OCI-LY3 (cell line): Measurements from ENCODE around the gene FAM240A.

ENCODE experiments used
- EZH2phosphoT487 ChIP-seq: fragments of 200-600 bp; shearing (Covaris generic); IDR thresholded peaks from 2 replicates; pipeline ENCODE4 v1.6.1; 2018; ENCODE audit warnings: antibody characterized with exemption, mixed run types, low read depth
- TF ChIP-seq, protein P1 (sequence below): fragments of 200-600, 300-600 bp; sonication (generic); IDR thresholded peaks from 2 replicates; pipeline ENCODE4 v1.5.1; 2014; ENCODE audit warnings: antibody characterized with exemption, low read length, low read depth

GRCh38 chr3:46646700-46647099 is 34.4 kb downstream of the FAM240A start:
- TF ChIP-seq, protein P1, sequence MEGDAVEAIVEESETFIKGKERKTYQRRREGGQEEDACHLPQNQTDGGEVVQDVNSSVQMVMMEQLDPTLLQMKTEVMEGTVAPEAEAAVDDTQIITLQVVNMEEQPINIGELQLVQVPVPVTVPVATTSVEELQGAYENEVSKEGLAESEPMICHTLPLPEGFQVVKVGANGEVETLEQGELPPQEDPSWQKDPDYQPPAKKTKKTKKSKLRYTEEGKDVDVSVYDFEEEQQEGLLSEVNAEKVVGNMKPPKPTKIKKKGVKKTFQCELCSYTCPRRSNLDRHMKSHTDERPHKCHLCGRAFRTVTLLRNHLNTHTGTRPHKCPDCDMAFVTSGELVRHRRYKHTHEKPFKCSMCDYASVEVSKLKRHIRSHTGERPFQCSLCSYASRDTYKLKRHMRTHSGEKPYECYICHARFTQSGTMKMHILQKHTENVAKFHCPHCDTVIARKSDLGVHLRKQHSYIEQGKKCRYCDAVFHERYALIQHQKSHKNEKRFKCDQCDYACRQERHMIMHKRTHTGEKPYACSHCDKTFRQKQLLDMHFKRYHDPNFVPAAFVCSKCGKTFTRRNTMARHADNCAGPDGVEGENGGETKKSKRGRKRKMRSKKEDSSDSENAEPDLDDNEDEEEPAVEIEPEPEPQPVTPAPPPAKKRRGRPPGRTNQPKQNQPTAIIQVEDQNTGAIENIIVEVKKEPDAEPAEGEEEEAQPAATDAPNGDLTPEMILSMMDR, result no peak
- TF ChIP-seq EZH2phosphoT487, result no peak
